ENCODE results near the gene TMC7. TPM values are rescaled to one million over a fixed set of nuclear protein-coding genes. Genes with fewer than 3 reads are reported as not detected.

TMC7 gene
- total and polyA plus RNA-seq, 2 donors = 0.14 to 0.41 TPM

GRCh38 chr16:19008245-19009169, 24.8 kb downstream of the TMC7 start:
- Histone ChIP-seq H3K4me1 (ENCODE audit: control insufficient read depth in 2 of 2, insufficient read depth in 2 of 2, low read length in 2 of 2) (no peaks in the 10 kb centered on the region), H3K4me3 (ENCODE audit: low read length in 2 of 2) (no peak overlapping the region), H3K9me3 (ENCODE audit: control insufficient read depth in 2 of 2, insufficient read depth in 1 of 2, low read length in 1 of 2) (no peaks in the 10 kb centered on the region), H3K27ac (ENCODE audit: low read depth in 1 of 2, low read length in 1 of 2) (no peak overlapping the region), H3K27me3 (ENCODE audit: control insufficient read depth in 2 of 2, insufficient read depth in 1 of 2, low read length in 1 of 2) (no peaks in the 10 kb centered on the region), H3K36me3 (ENCODE audit: control insufficient read depth in 2 of 2, insufficient read depth in 2 of 2, low read length in 1 of 2) (no peaks in the 10 kb centered on the region)
- DNase-seq (ENCODE audit: low read depth in 6 of 9, low spot score in 9 of 9) = no peak
- 91% methylated on average over 7 of the region's 7 CpGs for WGBS

GRCh38 chr16:19011169-19011731, 27.5 kb downstream of the TMC7 start:
- Histone ChIP-seq H3K4me1 (ENCODE audit: control insufficient read depth in 2 of 2, insufficient read depth in 2 of 2, low read length in 2 of 2) (no peaks in the 10 kb centered on the region), H3K36me3 (ENCODE audit: control insufficient read depth in 2 of 2, insufficient read depth in 2 of 2, low read length in 1 of 2) (no peaks in the 10 kb centered on the region), H3K27ac (ENCODE audit: low read depth in 1 of 2, low read length in 1 of 2) (no peak overlapping the region), H3K9me3 (ENCODE audit: control insufficient read depth in 2 of 2, insufficient read depth in 1 of 2, low read length in 1 of 2) (no peaks in the 10 kb centered on the region), H3K27me3 (ENCODE audit: control insufficient read depth in 2 of 2, insufficient read depth in 1 of 2, low read length in 1 of 2) (no peaks in the 10 kb centered on the region), H3K4me3 (ENCODE audit: low read length in 2 of 2) (no peak overlapping the region)
- WGBS = 92% methylated on average over 3 of the region's 3 CpGs
- no peak for DNase-seq (ENCODE audit: low read depth in 6 of 9, low spot score in 9 of 9)

GRCh38 chr16:19014461-19014860, 30.7 kb downstream of the TMC7 start:
- no peak for DNase-seq (ENCODE audit: low read depth in 6 of 9, low spot score in 9 of 9)
- no peaks in the 10 kb centered on the region for H3K36me3 ChIP-seq (ENCODE audit: control insufficient read depth in 2 of 2, insufficient read depth in 2 of 2, low read length in 1 of 2)
- WGBS = 60% methylated on average over 7 of the region's 7 CpGs
- H3K4me3 ChIP-seq (ENCODE audit: low read length in 2 of 2) = no peak overlapping the region
- no peak overlapping the region for H3K27ac ChIP-seq (ENCODE audit: low read depth in 1 of 2, low read length in 1 of 2)
- H3K4me1 ChIP-seq (ENCODE audit: control insufficient read depth in 2 of 2, insufficient read depth in 2 of 2, low read length in 2 of 2) = no peaks in the 10 kb centered on the region
- H3K9me3 ChIP-seq (ENCODE audit: control insufficient read depth in 2 of 2, insufficient read depth in 1 of 2, low read length in 1 of 2) = no peaks in the 10 kb centered on the region
- no peaks in the 10 kb centered on the region for H3K27me3 ChIP-seq (ENCODE audit: control insufficient read depth in 2 of 2, insufficient read depth in 1 of 2, low read length in 1 of 2)

DNA sequence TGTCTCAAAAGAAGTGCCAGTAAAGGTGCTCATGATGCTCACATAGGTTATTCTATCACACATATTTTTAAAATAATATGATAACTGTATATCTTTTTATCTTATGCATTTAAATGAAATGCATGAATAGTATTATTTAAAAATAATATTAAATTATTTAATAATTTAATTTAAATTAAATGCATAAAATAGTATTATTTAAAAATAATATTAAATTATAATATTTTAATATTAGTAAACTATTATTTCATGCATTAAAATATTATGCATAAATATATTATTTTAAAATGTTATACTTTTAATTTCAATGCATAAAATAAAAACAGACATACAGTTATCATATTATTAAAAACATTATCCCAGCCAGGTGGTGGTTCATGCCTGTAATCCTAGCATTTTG, 33.4 kb downstream of the TMC7 start:
- Histone ChIP-seq H3K27me3 (ENCODE audit: control insufficient read depth in 2 of 2, insufficient read depth in 1 of 2, low read length in 1 of 2) (no peaks in the 10 kb centered on the region), H3K27ac (ENCODE audit: low read depth in 1 of 2, low read length in 1 of 2) (no peak overlapping the region), H3K36me3 (ENCODE audit: control insufficient read depth in 2 of 2, insufficient read depth in 2 of 2, low read length in 1 of 2) (no peaks in the 10 kb centered on the region), H3K4me1 (ENCODE audit: control insufficient read depth in 2 of 2, insufficient read depth in 2 of 2, low read length in 2 of 2) (no peaks in the 10 kb centered on the region), H3K9me3 (ENCODE audit: control insufficient read depth in 2 of 2, insufficient read depth in 1 of 2, low read length in 1 of 2) (no peaks in the 10 kb centered on the region), H3K4me3 (ENCODE audit: low read length in 2 of 2) (no peak overlapping the region)
- DNase-seq (ENCODE audit: low read depth in 6 of 9, low spot score in 9 of 9) = no peak

DNA sequence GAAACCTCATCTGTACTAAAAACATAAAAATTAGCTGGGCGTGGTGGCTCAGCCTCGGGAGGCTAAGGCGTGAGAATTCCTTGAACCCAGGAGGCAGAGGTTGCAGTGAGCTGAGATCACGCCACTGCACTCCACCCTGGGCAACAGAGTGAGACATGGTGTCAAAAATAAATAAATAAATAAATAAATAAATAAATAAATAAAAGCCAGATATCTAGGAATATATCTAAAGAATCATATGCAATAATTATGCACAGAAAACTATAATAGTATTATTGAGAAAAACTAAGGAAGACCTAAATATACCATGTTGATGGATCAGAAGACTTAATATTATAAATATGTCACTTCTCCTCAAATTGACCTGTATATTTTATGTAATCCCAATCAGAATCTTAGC, 37.0 kb downstream of the TMC7 start:
- no peaks in the 10 kb centered on the region for H3K4me1 ChIP-seq (ENCODE audit: control insufficient read depth in 2 of 2, insufficient read depth in 2 of 2, low read length in 2 of 2)
- no peaks in the 10 kb centered on the region for H3K36me3 ChIP-seq (ENCODE audit: control insufficient read depth in 2 of 2, insufficient read depth in 2 of 2, low read length in 1 of 2)
- H3K4me3 ChIP-seq (ENCODE audit: low read length in 2 of 2) = no peak overlapping the region
- H3K27ac ChIP-seq (ENCODE audit: low read depth in 1 of 2, low read length in 1 of 2) = no peak overlapping the region
- 98% methylated on average over 4 of the region's 4 CpGs for WGBS
- H3K27me3 ChIP-seq (ENCODE audit: control insufficient read depth in 2 of 2, insufficient read depth in 1 of 2, low read length in 1 of 2) = no peaks in the 10 kb centered on the region
- DNase-seq (ENCODE audit: low read depth in 6 of 9, low spot score in 9 of 9) = no peak
- no peaks in the 10 kb centered on the region for H3K9me3 ChIP-seq (ENCODE audit: control insufficient read depth in 2 of 2, insufficient read depth in 1 of 2, low read length in 1 of 2)

GRCh38 chr16:19021747-19022146, 38.0 kb downstream of the TMC7 start:
- H3K27ac ChIP-seq (ENCODE audit: low read depth in 1 of 2, low read length in 1 of 2) = no peak overlapping the region
- WGBS = 97% methylated on average over 4 of the region's 4 CpGs

GRCh38 chr16:19027416-19027815, 43.7 kb downstream of the TMC7 start:
- H3K9me3 ChIP-seq (ENCODE audit: control insufficient read depth in 2 of 2, insufficient read depth in 1 of 2, low read length in 1 of 2) = no peaks in the 10 kb centered on the region
- no peak overlapping the region for H3K4me3 ChIP-seq (ENCODE audit: low read length in 2 of 2)
- no peaks in the 10 kb centered on the region for H3K36me3 ChIP-seq (ENCODE audit: control insufficient read depth in 2 of 2, insufficient read depth in 2 of 2, low read length in 1 of 2)
- no peak for DNase-seq (ENCODE audit: low read depth in 6 of 9, low spot score in 9 of 9)
- no peak overlapping the region for H3K27ac ChIP-seq (ENCODE audit: low read depth in 1 of 2, low read length in 1 of 2)
- H3K4me1 ChIP-seq (ENCODE audit: control insufficient read depth in 2 of 2, insufficient read depth in 2 of 2, low read length in 2 of 2) = no peaks in the 10 kb centered on the region
- H3K27me3 ChIP-seq (ENCODE audit: control insufficient read depth in 2 of 2, insufficient read depth in 1 of 2, low read length in 1 of 2) = no peaks in the 10 kb centered on the region
- 92% methylated on average over 3 of the region's 3 CpGs for WGBS

More at GRCh38 chr16:19021747-19022146, 38.0 kb downstream of the TMC7 start:
- Histone ChIP-seq H3K27me3 (ENCODE audit: control insufficient read depth in 2 of 2, insufficient read depth in 1 of 2, low read length in 1 of 2) (no peaks in the 10 kb centered on the region), H3K36me3 (ENCODE audit: control insufficient read depth in 2 of 2, insufficient read depth in 2 of 2, low read length in 1 of 2) (no peaks in the 10 kb centered on the region), H3K4me3 (ENCODE audit: low read length in 2 of 2) (no peak overlapping the region), H3K4me1 (ENCODE audit: control insufficient read depth in 2 of 2, insufficient read depth in 2 of 2, low read length in 2 of 2) (no peaks in the 10 kb centered on the region), H3K9me3 (ENCODE audit: control insufficient read depth in 2 of 2, insufficient read depth in 1 of 2, low read length in 1 of 2) (no peaks in the 10 kb centered on the region)
- no peak for DNase-seq (ENCODE audit: low read depth in 6 of 9, low spot score in 9 of 9)

GRCh38 chr16:19029980-19030379, 46.2 kb downstream of the TMC7 start:
- Histone ChIP-seq H3K27ac (ENCODE audit: low read depth in 1 of 2, low read length in 1 of 2) (no peak overlapping the region), H3K4me3 (ENCODE audit: low read length in 2 of 2) (no peak overlapping the region), H3K36me3 (ENCODE audit: control insufficient read depth in 2 of 2, insufficient read depth in 2 of 2, low read length in 1 of 2) (no peaks in the 10 kb centered on the region), H3K27me3 (ENCODE audit: control insufficient read depth in 2 of 2, insufficient read depth in 1 of 2, low read length in 1 of 2) (no peaks in the 10 kb centered on the region), H3K9me3 (ENCODE audit: control insufficient read depth in 2 of 2, insufficient read depth in 1 of 2, low read length in 1 of 2) (no peaks in the 10 kb centered on the region), H3K4me1 (ENCODE audit: control insufficient read depth in 2 of 2, insufficient read depth in 2 of 2, low read length in 2 of 2) (no peaks in the 10 kb centered on the region)
- DNase-seq (ENCODE audit: low read depth in 6 of 9, low spot score in 9 of 9) = no peak
- WGBS = 95% methylated on average over 6 of the region's 6 CpGs

GRCh38 chr16:19031738-19032137, 48.0 kb downstream of the TMC7 start:
- Histone ChIP-seq H3K9me3 (ENCODE audit: control insufficient read depth in 2 of 2, insufficient read depth in 1 of 2, low read length in 1 of 2) (no peaks in the 10 kb centered on the region), H3K4me1 (ENCODE audit: control insufficient read depth in 2 of 2, insufficient read depth in 2 of 2, low read length in 2 of 2) (no peaks in the 10 kb centered on the region), H3K36me3 (ENCODE audit: control insufficient read depth in 2 of 2, insufficient read depth in 2 of 2, low read length in 1 of 2) (no peaks in the 10 kb centered on the region), H3K4me3 (ENCODE audit: low read length in 2 of 2) (no peak overlapping the region), H3K27ac (ENCODE audit: low read depth in 1 of 2, low read length in 1 of 2) (no peak overlapping the region), H3K27me3 (ENCODE audit: control insufficient read depth in 2 of 2, insufficient read depth in 1 of 2, low read length in 1 of 2) (no peaks in the 10 kb centered on the region)
- 72% methylated on average over 4 of the region's 4 CpGs for WGBS
- no peak for DNase-seq (ENCODE audit: low read depth in 6 of 9, low spot score in 9 of 9)
